OCI-M2 (cell line): ENCODE measurements around the gene INO80E.
A peak's percentile ranks its signal among the peaks of the same experiment; 100 is the strongest.
"Not testable (repeated sequence)": the region's sequence is repeated elsewhere in the genome, so short reads cannot be mapped to it uniquely, and the experiment has no call there.

ENCODE experiments used
- DNase-seq: peaks from one replicate; lab custom pipeline; 2025; ENCODE audit not compliant: unreplicated experiment; lab: John Stamatoyannopoulos, UW

Gene INO80E

GRCh38 chr16:30030011-30030685 is 34.1 kb downstream of the INO80E start:
- no peak for DNase-seq

- no peak for DNase-seq
Observed at GRCh38 chr16:30030841-30031413, 34.9 kb downstream of the INO80E start, which contains the start of gene TLCD3B. TSS of gene TLCD3B (minus strand) at chr16:30031271. CDS start at chr16:30030527, 744 bp downstream.

GRCh38 chr16:30031477-30031918 is 35.5 kb downstream of the INO80E start:
- DNase-seq = no peak

GRCh38 chr16:30032083-30032819 is 36.2 kb downstream of the INO80E start:
- peak; percentile 27 for DNase-seq

- DNase-seq = no peak
Observed at GRCh38 chr16:30033270-30033669, 37.2 kb downstream of the INO80E start.

- DNase-seq = no peak
Observed at GRCh38 chr16:30040221-30040620, 44.2 kb downstream of the INO80E start.

- DNase-seq = not testable (repeated sequence)
Observed at GRCh38 chr16:30040690-30041089, 44.6 kb downstream of the INO80E start.

- DNase-seq = no peak
Observed at GRCh38 chr16:30041841-30042240, 45.8 kb downstream of the INO80E start.

GRCh38 chr16:30046178-30046577 is 50.1 kb downstream of the INO80E start:
- DNase-seq = no peak

GRCh38 chr16:30046588-30046987 is 50.5 kb downstream of the INO80E start:
- no peak for DNase-seq

- DNase-seq = no peak
Observed at GRCh38 chr16:30049871-30050270, 53.8 kb downstream of the INO80E start.

GRCh38 chr16:30051518-30051917 is 55.5 kb downstream of the INO80E start:
- no peak for DNase-seq

- DNase-seq = no peak
Observed at GRCh38 chr16:30052671-30053372, 56.8 kb downstream of the INO80E start.

- DNase-seq = no peak
Observed at GRCh38 chr16:30053376-30054015, 57.5 kb downstream of the INO80E start.

GRCh38 chr16:30054451-30054850 is 58.4 kb downstream of the INO80E start:
- DNase-seq = no peak

GRCh38 chr16:30054959-30055553 is 59.0 kb downstream of the INO80E start:
- DNase-seq = no peak
